GM19099 (cell line): ENCODE results near the gene CDKN2AIPNL.

Experiments
- POLR2A ChIP-seq: IDR thresholded peaks from 3 replicates; pipeline ENCODE4 v1.6.1; 2011; ENCODE audit warnings: low read depth; ENCODE audit not compliant: insufficient read length; ENCODE audit errors: extremely low read depth

CDKN2AIPNL gene

DNA sequence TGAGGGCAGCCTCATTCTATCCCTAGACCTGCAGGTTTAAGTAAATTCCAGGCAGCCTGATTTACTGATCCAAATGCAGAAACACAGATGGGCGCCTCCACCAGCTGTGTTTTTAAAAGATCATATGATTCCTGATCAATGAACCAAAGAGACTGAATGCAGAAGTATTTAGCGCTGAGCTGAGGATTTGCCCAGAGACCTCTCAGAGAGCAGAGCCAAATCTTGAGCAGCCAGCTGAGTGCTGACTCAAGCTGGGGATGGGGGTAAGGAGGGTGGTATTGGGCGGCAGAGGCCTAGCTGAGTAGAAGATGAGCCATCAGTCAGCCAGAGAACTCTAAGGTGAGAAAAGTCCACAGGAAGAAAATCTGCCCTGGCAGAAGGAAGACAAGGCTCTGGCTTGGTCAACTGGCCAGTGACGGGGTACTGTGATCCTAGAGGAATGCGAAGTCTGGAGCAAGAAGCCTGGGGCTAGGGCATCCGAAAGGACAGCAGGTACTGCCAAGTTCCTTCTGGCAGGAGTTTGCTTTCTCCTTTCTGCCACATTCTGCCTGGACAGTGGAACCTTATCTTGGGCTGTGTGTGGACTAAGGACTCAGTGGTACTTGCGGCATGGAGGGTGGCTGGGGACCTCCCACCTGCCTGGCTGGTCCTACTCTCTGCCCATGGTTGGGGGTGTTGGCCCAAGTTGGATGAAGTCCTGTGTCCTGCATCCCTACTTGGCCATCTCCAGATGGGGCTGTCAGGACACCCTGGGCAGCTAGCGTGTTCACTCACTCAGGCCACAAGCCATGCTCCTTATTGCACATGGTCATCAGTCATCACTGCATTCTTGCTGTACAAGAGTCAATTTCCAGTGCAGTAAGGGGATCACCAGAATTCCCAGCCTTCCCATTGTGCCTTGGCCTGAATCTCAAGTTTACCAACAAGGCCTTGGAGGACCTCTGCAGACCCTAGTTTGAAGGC lies 34.5 kb upstream of the CDKN2AIPNL start:
- TF ChIP-seq POLR2A = no peak

- no peak for TF ChIP-seq POLR2A
These were observed 33.3 kb upstream of the CDKN2AIPNL start for GRCh38 chr5:134444941-134445471.

DNA sequence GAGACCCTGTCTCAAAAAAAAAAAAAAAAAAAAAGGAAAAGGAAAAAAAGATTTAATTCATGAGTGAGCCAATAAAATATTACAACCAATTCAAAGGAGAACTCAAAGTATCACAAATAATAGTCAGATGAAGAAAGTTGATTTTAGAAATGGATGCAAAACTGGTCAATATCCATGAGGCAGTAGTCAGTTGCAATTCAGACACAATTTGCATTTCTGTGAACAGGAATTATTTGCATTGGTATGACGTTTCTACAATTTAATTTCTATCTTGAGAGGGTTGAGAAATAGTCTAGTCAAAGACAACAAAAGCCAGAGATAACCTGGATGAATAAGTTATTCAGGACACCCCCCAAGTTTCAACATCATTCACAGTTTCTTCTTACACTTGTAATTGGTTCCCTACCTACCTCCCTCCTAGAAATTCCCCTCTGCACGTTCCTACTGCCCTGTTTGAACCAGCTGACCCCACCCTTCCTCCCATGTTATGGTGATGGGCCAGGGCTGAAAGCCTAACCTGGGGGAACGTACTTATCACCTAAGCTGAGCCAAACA lies 28.6 kb upstream of the CDKN2AIPNL start:
- no peak for TF ChIP-seq POLR2A

GRCh38 chr5:134439210-134439654 lies 27.6 kb upstream of the CDKN2AIPNL start:
- TF ChIP-seq POLR2A = no peak

GRCh38 chr5:134438721-134439123 lies 27.0 kb upstream of the CDKN2AIPNL start:
- no peak for TF ChIP-seq POLR2A

- TF ChIP-seq POLR2A = no peak
These were observed 26.3 kb upstream of the CDKN2AIPNL start for GRCh38 chr5:134437847-134438581.

DNA sequence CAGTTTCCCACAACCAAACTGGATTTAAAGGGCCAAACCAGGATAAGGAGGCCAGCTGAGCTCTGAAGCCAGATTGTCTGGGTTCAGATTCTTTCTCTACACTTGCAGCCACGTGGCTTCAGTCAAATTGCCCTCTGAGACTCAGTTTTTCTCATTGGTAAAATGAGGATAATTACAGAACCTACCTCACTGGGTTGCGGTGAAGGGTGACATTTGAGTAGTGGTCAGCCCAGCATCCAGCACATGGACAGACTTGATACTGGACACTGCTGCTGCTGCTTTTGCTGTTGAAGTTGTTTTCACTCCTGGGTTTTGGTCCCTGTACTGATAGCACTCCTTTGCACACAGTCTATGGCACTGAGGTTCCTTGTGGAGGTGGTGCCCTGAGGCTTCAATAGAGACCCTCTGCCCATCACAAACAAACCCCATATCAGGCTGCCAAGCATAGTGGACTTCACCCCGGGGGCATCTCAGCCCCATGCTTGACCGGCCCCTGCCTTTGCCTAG lies 25.7 kb upstream of the CDKN2AIPNL start:
- peak; percentile 27 for TF ChIP-seq POLR2A

GRCh38 chr5:134436523-134437339 lies 25.1 kb upstream of the CDKN2AIPNL start:
- TF ChIP-seq POLR2A = no peak

- no peak for TF ChIP-seq POLR2A
These were observed 23.9 kb upstream of the CDKN2AIPNL start for GRCh38 chr5:134435560-134435959.

GRCh38 chr5:134432677-134433359 lies 21.1 kb upstream of the CDKN2AIPNL start:
- no peak for TF ChIP-seq POLR2A

GRCh38 chr5:134432174-134432573 lies 20.5 kb upstream of the CDKN2AIPNL start:
- no peak for TF ChIP-seq POLR2A

- TF ChIP-seq POLR2A = no peak
These were observed 18.4 kb upstream of the CDKN2AIPNL start for GRCh38 chr5:134430001-134430569.

DNA sequence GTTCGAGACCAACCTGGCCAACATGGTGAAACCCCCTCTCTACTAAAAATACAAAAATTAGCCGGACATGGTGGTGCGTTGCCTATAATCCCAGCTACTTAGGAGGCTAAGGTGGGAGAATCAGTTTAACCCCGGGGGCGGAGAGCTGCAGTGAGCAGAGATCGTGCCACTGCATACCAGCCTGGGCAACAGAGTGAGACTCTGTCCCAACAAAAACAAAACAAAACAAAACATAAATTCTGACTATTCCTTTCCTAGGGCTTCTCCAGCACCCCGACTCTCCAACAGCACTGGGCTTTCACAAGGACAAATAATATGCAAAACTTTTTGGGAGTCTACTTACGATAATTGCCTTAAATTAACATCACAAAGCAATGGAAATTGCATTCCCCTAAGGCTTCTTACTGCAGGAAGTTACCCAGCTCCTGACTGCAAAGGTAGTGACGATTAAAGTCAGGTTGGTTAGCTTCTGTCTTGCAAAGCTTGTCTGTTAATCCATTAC lies 15.9 kb upstream of the CDKN2AIPNL start:
- no peak for TF ChIP-seq POLR2A
